ENCODE data around the gene PRRG4.

The PRRG4 gene

DNA sequence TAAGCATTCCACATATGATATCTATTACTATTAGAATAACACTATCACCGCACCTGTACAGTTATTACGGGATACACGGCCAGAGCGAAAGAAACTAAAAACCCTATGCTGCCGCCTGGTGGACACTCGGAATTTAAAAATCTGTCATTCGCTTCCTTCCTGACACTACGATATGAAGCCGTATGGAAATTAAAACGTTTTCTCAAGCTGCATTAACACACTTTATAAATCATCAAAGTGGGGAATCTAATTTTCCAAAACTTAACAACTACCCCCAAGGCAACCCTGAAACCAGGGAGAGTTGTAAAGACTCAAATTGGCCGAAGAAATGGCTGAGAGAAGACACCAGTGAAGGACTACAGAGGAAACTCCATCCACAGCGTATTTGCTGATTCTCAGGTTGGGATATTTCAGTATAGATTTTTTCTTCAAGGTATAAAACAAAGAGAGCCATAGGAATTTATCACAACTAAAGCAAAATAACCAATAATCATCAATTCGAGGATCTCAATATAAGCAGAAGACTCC is 36.7 kb upstream of the PRRG4 start:
- in situ Hi-C loops (cut with HindIII; ENCODE audit: low sequenced_read_pairs), result no loop called here
- DNase-seq (ENCODE audit: low read depth), result peak; percentile 15
- TF ChIP-seq, protein P1, sequence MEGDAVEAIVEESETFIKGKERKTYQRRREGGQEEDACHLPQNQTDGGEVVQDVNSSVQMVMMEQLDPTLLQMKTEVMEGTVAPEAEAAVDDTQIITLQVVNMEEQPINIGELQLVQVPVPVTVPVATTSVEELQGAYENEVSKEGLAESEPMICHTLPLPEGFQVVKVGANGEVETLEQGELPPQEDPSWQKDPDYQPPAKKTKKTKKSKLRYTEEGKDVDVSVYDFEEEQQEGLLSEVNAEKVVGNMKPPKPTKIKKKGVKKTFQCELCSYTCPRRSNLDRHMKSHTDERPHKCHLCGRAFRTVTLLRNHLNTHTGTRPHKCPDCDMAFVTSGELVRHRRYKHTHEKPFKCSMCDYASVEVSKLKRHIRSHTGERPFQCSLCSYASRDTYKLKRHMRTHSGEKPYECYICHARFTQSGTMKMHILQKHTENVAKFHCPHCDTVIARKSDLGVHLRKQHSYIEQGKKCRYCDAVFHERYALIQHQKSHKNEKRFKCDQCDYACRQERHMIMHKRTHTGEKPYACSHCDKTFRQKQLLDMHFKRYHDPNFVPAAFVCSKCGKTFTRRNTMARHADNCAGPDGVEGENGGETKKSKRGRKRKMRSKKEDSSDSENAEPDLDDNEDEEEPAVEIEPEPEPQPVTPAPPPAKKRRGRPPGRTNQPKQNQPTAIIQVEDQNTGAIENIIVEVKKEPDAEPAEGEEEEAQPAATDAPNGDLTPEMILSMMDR (IDR thresholded peaks at IDR 0.05; ENCODE audit: low read depth, low read length, missing control alignments), result peak; percentile 71
- H3K4me3 ChIP-seq (ENCODE audit: low read depth, low read length), result no peak overlapping the region

DNA sequence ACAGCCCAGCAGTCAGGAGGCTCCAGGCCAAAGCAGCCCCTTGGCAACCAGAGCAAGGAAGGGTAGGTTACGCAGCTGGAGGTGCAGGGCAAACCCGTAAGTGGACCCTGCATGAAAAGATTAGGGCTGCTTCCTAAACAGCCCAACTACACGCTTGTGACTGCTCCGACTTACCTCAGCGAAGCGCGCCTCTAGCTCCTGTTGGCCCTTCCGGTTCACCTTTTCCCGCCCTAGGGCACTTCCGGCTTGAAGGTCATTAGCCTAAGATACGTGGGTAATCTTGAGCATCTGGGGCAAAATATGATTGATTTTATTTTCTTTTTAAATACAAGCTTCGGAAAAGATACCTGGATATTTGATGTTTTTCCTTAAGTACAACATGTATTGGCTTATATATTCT is 35.3 kb upstream of the PRRG4 start, which contains the start of gene CCDC73:
Gene CCDC73 (minus strand): TSS at position 224 of the 400 bp plus-strand sequence. CDS start 34,419 bp downstream, outside the sequence.
- H3K4me3 ChIP-seq (ENCODE audit: low read depth, low read length), result no peak within 1 kb of the TSS
- in situ Hi-C loops (cut with HindIII; ENCODE audit: low sequenced_read_pairs), result no loop called here
- TF ChIP-seq, protein P1 (IDR thresholded peaks at IDR 0.05; ENCODE audit: low read depth, low read length, missing control alignments), result no peak
- no peak for DNase-seq (ENCODE audit: low read depth)

DNA sequence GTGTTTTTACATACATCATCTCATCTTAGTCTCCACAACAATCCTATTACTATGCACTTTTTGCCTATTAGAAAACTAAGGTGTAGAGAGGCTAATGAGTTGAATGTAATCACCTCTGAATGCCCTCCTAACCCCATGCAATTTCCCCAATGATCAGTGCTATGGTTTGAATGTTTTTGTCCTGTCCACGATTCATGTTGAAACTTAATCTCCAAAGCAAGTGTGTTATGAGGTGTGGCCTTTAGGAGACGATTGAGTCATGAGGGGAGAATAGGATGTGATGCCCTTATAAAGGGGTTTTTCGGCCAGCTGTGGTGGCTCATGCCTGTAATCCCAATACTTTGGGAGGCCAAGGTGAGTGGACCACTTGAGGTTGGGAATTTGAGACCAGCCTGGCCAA is 33.3 kb upstream of the PRRG4 start:
- TF ChIP-seq, protein P1 (IDR thresholded peaks at IDR 0.05; ENCODE audit: low read depth, low read length, missing control alignments), result no peak
- in situ Hi-C loops (cut with HindIII; ENCODE audit: low sequenced_read_pairs), result no loop called here
- no peak for DNase-seq (ENCODE audit: low read depth)
- no peak overlapping the region for H3K4me3 ChIP-seq (ENCODE audit: low read depth, low read length)

DNA sequence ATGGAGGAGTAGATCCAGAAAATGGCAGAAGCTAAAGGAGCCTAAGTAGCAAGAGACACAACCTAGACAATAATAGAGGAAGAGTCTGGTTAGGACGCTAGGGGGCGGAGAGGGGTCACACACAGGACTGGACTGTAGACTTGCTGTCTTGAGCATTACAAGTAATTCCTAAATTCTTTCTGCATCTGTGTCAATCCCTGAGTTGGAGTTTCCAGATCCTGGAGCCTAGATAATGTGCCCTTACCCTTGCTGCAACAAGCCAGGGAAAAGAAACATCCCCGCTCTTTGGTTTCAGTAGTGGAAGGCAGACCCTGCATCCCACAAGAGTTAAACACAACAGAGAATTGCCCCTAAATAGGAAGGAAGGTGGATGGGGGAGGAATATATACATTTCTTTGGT is 20.4 kb upstream of the PRRG4 start:
- no peak overlapping the region for H3K4me3 ChIP-seq (ENCODE audit: low read depth, low read length)
- in situ Hi-C loops (cut with HindIII; ENCODE audit: low sequenced_read_pairs), result no loop called here
- DNase-seq (ENCODE audit: low read depth), result peak; percentile 56
- TF ChIP-seq, protein P1 (IDR thresholded peaks at IDR 0.05; ENCODE audit: low read depth, low read length, missing control alignments), result peak; percentile 88

DNA sequence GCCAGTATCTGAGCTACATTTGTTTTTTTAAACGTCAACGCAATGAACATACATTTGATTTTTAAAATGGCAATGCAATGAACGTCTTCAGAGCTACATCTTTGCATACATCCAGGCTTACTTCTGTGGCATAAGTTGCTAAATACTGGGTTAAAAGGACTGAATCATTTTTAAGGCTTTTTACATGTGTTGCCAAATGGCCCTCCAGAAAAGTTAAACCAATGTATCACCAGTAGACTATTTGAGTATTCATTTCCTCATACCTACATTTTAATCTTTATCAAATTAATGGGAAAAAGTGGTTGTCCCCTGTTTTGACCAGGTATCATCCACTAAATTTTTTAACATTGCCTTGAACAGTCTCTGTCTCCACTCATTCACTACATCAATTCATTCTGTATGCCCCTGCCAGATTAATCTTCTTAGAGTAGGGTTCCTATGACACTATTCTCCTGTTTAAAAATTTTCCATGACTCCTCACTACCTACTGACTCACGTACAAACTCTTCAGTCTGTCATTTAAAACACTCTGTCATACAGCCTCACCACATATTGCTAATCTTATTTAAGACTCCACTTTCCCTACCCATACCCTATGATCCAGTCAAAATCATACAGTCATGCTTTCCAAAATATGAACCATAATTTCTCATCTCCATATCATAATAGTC is 12.4 kb upstream of the PRRG4 start:
- H3K4me3 ChIP-seq (ENCODE audit: low read depth, low read length), result no peak overlapping the region
- in situ Hi-C loops (cut with HindIII; ENCODE audit: low sequenced_read_pairs), result no loop called here
- no peak for DNase-seq (ENCODE audit: low read depth)

DNA sequence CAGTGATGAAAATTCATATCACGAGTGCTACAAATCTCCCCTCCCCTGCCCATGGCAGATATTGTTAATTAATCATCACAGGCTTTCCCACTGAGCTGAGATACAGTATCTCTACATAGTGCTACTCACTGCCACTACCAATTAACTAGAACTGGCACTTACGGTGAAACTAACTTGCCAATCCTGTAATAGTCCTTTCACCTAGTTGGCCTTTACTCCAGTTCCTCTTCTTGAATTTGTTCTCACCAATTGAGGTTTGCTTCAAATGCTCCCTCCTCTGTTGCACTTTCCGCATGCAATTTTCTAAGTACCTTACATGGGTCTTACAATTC is 11.9 kb upstream of the PRRG4 start:
- no peak for DNase-seq (ENCODE audit: low read depth)
- no peak overlapping the region for H3K4me3 ChIP-seq (ENCODE audit: low read depth, low read length)
- in situ Hi-C loops (cut with HindIII; ENCODE audit: low sequenced_read_pairs), result no loop called here
- TF ChIP-seq, protein P1 (IDR thresholded peaks at IDR 0.05; ENCODE audit: low read depth, low read length, missing control alignments), result no peak

More for the DNA sequence above, 12.4 kb upstream of the PRRG4 start:
- TF ChIP-seq, protein P1 (IDR thresholded peaks at IDR 0.05; ENCODE audit: low read depth, low read length, missing control alignments), result no peak

Data from astrocyte of the cerebellum (primary cell).